Activated T-cell treated with anti-CD3 and anti-CD28 coated beads for 48 hours (primary cell): Measurements from ENCODE around the gene XIRP2.

Experiments used
- DNase-seq: peaks from one replicate; pipeline ENCODE4 v3.0.0-alpha.2; 2020; ENCODE audit warnings: low read depth

XIRP2 gene, protein sequence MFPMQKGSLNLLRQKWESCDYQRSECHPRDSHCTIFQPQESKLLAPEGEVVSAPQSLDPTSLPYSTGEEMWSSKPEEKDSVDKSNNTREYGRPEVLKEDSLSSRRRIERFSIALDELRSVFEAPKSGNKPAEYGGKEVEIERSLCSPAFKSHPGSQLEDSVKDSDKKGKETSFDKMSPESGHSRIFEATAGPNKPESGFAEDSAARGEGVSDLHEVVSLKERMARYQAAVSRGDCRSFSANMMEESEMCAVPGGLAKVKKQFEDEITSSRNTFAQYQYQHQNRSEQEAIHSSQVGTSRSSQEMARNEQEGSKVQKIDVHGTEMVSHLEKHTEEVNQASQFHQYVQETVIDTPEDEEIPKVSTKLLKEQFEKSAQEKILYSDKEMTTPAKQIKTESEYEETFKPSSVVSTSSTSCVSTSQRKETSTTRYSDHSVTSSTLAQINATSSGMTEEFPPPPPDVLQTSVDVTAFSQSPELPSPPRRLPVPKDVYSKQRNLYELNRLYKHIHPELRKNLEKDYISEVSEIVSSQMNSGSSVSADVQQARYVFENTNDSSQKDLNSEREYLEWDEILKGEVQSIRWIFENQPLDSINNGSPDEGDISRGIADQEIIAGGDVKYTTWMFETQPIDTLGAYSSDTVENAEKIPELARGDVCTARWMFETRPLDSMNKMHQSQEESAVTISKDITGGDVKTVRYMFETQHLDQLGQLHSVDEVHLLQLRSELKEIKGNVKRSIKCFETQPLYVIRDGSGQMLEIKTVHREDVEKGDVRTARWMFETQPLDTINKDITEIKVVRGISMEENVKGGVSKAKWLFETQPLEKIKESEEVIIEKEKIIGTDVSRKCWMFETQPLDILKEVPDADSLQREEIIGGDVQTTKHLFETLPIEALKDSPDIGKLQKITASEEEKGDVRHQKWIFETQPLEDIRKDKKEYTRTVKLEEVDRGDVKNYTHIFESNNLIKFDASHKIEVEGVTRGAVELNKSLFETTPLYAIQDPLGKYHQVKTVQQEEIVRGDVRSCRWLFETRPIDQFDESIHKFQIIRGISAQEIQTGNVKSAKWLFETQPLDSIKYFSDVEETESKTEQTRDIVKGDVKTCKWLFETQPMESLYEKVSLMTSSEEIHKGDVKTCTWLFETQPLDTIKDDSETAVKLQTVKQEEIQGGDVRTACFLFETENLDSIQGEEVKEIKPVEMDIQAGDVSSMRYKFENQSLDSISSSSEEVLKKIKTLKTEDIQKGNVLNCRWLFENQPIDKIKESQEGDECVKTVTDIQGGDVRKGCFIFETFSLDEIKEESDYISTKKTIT (N-terminal part only)

DNA sequence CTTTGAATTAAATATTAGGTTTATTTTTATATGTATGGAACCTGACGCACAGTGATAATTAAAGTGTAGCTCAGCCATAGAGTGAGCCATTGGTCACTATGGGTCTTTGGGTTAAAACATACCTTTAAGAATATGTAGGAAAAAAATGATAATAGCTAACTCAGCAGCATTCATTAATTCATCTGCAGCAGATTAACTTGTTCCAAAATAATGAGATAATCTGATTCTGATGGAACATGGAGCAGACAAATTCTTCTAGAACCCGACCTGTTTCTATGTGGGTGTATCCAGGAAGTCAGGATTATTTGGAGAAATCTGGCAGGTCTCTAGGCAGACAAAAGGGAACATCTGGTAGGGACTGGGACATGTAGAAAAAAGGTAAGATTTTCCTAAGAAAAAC, at the start of gene XIRP2:
Gene XIRP2, plus strand, starts transcription at position 301 of the 400 bp plus-strand sequence. CDS start 15,003 bp downstream, outside the sequence.
- DNase-seq = no peak

DNA sequence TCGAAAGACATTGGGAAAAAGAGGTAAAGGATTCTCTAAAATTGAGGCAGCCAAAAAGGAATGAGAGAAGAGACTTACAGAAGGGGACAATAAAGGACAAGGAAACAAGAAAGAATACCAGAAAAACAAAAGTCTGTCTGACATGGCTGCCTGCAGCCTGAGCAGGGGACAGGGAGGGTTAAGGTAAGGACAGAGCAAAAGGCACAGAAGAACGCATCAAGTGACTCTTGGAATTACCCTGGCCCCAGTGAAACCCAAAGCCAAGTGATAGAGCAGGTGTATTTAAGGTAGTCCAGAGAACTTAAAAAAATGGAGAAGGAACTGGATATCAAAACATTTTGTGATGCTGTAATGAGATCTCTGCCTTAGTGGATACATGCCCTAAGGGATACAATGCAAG, 47.1 kb upstream of the XIRP2 start:
- no peak for DNase-seq

DNA sequence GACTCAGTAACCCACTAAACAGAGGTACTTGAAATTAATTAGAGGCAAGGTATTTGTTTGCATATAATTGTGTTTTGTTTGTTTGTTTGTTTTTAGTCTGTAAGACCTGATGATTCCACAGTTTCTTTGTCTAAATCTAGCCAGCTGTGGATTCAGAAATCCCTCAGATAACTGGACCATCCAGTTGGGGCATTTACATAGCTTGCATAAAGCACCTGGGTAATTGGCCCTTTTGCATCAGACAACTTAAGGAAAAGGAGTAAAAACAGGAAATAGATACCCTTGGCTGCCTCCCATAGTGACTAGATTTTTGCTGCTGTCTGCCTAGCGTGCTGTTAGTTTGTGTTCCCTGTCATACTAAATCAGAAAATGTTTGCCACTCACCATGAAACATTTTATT, 46.6 kb upstream of the XIRP2 start:
- no peak for DNase-seq

DNA sequence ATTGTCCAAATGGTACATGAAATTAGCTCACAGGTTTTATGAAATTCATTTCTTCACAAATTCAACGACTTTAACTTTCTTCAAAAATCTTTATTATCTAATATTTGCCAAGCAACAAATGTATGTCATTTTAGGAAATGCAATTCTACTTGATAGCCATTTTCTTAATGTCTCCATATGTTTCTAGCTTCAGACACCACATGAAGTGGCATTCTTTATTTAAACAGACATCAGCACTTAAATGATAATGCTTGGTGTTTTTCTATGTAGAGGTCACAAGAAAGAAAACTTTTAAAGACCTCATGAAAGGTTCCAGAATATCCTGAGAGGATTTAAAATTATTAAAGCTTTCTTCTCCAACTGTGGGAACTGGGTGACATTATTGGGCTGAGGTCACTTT, 44.2 kb upstream of the XIRP2 start:
- DNase-seq = no peak

DNA sequence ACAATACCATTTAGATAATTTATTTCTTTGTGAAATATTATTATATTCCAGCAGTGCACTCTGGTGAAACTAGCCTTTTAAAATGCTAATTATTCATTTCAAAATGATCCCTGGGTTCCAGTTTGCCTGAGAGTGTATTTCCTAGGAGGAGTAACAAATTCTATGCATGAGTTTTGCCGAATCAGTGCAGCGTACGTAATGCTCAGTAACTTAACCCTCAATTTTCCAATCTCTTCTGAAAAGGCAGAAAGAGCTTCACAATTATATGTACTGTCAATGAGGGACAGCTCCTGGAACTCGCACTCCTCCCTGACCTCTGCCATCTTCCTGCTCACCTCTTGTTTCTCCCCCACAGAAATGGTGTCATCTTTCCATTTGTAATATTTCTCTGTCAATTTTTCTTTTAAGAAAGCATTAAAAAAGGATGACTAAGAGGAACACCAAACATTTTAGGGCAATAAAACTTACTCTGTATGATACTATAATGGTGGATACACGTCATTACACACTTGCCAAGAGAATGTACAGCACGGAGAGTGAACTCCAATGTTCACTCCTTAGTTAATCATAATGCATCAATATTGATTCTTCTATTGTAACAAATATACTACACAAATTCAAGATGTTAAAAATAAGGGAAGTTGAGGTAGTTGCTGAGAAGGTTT, 25.7 kb upstream of the XIRP2 start:
- no peak for DNase-seq

DNA sequence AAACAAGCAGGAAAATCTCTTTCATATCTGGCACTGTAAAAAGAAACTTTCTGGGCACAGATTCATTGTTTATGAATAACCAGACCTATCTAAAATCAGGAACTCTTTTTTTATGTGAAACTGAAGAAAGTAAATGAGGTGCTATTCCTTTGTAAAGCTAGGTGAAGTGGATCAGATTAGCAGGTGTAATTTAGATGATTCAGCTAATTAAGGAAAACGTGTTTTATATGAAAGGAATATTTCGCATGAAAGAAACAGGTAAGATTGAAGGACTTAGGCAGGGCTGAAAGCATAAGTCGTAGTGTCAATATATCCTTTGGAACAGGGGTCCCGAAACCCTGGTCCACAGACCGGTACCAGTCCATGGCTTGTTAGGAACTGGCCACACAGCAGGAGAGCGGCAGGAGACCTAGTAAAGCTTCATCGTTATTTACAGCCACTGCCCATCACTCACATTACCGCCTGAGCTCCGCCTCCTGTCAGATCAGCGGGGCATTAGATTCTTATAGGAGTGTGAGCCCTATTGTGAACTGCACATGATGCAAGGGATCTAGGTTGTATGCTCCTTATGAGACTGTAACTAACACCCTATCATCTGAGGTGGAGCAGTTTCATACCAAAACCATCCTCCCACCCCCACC, 20.3 kb upstream of the XIRP2 start:
- no peak for DNase-seq

DNA sequence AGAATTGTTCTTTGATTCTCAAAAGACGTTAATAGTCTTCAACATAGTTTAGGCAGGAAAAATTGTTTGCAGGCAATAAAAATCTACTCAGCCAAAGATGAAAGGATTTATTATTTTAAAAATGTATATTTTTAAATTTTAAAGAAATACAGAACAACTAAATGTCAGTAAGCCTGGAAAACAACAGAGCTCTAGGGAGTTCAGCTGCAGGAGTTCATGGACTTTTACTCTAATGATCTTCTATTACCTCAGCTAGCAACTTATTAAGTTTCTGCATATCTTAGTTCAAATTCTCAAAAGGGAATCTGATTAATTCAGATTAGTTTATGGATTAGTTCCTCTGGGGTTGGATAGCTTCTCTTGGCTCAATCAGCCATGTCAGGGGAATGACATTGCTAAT, 17.9 kb upstream of the XIRP2 start:
- no peak for DNase-seq

DNA sequence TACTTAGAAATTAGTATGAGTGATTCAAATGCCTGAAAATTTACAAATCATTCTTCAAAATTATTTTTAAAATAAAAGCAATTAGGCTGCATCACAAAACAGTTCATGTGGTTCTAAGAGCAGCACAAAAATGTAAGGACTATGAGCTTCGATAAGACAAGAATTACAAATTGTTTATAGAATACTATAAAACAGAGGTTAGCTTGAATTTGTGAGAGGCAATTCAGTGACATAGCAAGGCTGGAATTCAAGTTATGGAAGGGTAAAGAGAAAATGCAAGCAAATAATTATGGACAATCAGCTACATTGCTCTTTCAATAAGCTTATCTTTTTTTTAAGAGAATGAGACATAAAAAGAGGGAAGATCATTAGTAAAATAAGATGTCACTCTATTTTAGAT, 7.1 kb upstream of the XIRP2 start:
- DNase-seq = no peak

DNA sequence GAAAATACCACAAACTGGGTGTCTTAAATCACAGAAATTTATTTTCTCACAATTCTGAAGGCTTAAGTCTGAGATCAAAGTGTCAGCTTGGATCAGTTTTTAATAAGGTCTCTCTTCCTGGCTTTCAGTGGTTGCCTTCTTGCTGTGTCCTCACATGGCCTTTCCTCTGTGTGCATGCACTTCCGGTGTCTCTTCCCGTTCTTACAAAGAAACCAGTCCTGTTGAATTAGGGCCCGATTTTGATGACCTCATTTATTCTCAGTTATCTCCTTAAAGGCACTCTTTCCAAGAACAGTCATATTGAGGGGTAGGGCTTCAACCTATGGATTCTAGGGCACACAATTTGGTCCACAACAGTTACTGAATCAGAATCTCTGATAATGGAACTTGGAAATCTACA, 5.4 kb upstream of the XIRP2 start:
- no peak for DNase-seq

DNA sequence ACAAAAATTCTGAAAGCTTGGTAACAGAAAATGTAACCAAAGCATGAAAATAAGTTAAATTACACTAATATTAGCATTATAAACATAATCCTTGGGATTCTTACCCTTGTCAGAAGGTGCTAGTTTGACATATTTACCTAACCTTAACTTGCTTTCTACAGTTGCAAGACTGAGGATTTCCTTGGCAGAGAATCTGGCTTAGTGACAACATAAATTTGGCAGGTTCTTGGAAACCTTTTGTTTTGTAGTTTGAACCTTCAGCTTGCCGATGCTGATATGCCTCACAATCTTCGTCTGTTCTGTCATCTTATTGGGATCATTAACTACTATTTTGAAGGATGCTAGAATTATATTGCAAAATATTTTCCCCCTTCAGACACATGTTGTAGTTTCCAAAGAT, 3.4 kb downstream of the XIRP2 start:
- DNase-seq = no peak

DNA sequence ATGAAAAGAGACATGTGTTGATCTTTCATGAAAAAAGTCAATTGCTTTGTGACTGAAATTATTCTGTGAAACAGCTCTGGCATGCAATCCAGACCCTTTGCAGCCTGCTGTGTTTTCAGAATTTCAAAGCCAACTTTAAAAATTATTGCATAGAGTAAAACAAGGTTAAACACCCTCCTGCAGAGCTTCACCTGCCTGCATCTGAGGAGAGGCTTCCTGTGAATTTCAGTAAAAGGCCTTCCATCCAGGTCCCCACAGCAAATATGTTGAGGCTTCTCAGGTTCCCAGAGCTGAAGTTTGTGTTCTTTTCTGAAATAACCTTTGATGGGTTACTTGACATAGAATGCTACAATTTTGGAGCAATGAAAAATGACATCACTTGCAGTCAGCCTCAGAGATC, 4.1 kb downstream of the XIRP2 start:
- DNase-seq = no peak

DNA sequence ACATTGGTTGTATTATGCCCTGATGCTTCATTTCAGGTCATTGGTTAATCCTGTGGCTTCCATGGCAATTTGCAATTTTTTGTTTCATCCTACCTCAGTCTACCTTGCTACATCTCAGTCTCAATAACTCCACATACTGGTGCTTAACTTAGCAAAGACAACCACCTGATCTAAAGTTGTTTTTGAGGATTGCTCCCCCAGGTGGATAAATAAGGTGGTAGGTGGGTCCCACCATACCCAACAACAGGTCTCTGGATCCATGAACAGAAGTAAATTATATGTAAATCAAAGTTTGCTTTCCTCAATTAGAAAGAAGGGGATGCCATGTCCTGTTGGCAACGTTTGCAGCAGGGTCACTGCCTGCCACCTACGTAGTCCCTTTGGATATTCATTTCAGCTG, 7.0 kb downstream of the XIRP2 start:
- DNase-seq = no peak

DNA sequence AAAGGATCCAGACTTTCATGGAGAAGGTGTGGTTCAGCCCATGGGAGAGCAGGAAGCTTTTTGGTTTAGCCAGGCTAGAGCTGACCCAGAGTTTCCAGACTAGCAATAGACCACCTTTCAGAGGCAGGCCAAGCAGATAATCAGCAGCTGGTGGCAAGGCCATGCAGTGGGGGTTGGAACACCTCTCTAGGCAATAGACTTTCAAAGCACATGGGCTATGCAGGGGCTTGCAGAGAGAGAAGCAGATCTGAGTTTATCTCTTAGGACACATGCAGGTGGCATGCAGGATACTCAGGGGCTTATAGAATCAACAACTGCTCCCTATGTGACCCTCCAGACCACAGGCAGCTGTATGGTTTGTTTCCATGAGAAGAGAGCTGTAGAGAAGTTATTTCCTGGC, 9.4 kb downstream of the XIRP2 start:
- no peak for DNase-seq

DNA sequence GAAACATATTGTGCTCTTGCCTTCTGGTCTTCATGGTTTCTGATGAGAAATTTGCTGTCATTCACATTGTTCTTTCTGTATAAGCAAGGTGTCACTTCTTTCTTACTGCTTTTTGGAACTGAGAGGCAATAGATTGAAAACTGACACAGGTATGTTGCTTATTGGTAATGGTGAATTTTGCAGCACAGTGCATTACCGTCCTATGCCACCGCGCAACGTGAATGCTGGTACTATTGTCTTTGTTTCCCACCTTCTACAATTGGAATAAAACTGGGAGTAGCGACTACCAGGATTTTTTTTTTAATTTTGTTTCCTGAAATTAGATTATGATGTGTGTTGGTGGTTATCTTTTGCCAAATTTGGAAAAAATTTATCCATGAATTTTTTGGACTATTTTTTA, 11.4 kb downstream of the XIRP2 start:
- DNase-seq = no peak

DNA sequence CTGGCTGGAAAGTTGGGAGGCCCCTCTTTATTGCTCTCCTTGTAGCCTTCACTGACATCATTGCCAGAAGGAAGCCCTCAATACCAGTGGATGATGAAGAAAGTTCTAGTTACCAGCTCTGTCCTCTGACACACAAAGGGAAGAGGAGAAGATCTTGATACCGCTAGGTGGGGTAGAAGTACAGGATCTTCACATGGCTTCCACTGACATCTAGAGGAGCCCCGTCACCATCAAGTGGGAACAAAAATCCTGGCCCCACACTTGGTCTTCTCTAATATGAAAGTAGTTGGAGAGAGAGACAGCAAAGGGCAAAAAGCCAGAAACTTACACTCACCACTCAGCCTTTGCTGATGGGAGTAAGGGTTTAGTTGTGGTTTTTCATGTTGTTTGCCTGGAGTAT, 12.4 kb downstream of the XIRP2 start:
- no peak for DNase-seq

DNA sequence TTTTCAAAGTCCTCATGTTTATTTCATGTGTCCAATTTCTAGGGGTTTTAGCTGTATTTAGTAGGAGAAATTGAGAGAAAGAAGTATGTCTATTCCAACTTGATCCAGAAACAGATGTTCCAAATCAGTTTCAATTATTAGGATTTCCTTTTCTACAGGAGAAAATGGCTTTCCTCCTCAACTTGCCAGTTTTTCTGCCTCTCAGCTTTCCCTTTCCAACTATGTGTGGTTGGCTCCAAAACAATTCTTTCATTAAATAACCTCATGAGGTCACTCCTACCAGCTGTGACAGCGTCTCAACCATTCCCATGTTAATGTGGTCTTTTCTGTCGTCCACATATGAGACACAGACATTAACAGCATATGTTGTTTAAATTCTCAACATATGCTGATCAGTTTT, 13.1 kb downstream of the XIRP2 start:
- no peak for DNase-seq

DNA sequence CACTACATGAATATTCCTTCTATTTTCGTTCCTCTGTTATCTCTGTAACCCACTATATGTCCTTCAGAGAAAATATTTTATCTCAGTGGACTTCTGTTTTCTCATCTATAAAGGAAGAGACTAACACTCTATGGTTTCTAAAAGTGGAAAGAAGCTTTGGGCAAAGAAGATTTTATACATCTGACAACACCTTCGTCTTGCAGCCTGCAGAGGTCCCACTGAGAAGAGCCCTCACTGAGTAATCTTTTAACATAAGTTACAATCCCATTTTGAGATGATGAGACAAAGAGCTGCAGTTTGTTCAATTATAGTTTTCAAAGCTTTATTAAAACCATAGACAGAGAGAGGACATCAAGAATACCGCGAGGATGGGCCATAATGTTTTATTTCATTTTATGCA, 28.7 kb downstream of the XIRP2 start:
- no peak for DNase-seq

DNA sequence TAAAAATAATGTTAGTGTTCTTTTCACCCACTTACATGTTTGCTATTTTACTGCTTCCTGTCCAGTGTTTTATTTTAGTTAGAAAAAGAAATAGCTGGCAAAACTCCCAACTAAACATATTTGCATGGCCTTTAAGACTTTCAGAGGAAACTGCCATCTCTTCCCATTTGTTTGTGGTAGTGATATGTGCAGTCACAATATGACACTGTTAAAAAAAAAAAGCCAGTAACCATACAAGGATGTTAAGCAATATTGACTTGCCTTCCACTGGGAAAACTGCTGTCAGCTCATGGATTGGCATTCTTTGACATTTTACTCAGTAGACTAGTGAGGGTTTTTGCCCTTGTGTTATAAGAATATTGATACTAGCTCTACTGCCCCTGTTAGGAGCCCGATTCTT, 29.1 kb downstream of the XIRP2 start:
- DNase-seq = no peak

DNA sequence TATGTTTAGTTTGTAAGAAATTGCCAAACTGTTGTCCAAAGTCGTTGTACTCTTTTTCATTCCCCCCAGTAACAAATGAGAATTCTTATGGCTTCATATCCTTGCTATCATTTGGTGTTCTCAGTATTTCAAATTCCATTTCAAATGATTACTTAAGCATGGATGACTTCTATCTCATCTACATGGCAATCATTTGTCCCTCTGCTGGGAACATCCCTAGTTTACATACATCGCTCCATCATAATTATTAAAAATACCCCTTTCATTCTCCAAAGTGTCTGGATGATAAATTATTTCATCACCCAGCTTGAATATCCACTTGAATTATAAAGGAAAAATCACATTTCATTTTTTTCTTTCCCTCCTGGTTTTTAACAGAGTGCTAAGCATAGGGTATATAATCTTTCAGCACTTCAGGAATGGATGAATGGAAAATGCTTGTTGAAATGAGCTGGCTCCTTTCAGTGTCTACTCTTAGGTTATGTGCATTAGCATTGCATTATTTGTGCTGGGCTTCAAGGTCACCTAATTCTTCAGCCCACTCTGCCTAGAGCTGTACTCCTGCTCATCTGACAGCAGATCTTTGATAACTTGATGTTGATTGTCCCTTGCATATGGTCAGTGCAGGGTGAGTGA, 33.1 kb downstream of the XIRP2 start:
- DNase-seq = no peak

DNA sequence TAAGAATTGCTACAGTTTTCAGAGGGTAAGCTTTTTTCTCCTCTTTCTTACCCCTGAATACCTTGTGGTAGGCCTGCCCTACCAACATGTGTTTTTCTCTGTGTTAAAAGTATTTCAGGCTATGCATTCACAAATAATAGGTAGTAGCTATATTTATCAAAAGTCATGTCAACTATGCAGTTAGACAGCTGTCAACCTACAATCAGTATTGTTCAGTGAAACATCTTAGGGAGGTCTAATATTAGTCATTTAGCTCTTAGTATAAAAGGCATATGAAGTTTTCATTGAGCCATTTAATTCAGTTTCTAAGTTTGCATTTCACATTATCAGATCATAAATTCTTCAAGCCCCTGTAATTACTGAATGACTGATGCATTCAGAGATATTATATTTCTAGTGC, 36.7 kb downstream of the XIRP2 start:
- no peak for DNase-seq

DNA sequence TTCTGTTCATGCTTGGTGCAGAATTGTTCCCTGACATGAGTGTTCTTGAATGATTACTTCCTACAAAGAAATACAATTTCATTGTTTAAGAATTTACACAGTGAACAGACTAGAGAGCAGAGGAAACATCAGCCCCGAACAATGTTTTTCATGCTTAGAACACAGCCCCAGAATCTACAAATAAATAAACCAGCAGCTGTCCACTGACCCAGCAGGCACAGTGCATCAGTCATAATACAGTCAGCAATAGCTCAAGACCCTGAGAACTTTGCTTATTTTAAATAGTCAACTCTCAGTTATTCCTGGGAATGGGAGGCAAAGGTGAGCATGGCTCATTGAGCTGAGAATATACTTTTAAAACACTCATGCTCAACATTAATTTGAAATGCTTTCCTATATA, 38.4 kb downstream of the XIRP2 start:
- no peak for DNase-seq
